Stimulated activated CD4-positive, alpha-beta T cell treated with anti-CD3 and anti-CD28 coated beads, Interleukin-12 subunit alpha, Interleukin-12 subunit beta, amount 100 ng/mL, for 4 hours (primary cell): ENCODE data around the gene NR3C1.

Experiments
- DNase-seq: peaks from one replicate; pipeline ENCODE4 v3.0.0-alpha.2; 2020

The NR3C1 gene

GRCh38 chr5:143425835-143426234 is 22.3 kb upstream of the NR3C1 start:
- no peak for DNase-seq

GRCh38 chr5:143418140-143418866 is 14.8 kb upstream of the NR3C1 start:
- no peak for DNase-seq

GRCh38 chr5:143417503-143418139 is 14.1 kb upstream of the NR3C1 start:
- no peak for DNase-seq

DNA sequence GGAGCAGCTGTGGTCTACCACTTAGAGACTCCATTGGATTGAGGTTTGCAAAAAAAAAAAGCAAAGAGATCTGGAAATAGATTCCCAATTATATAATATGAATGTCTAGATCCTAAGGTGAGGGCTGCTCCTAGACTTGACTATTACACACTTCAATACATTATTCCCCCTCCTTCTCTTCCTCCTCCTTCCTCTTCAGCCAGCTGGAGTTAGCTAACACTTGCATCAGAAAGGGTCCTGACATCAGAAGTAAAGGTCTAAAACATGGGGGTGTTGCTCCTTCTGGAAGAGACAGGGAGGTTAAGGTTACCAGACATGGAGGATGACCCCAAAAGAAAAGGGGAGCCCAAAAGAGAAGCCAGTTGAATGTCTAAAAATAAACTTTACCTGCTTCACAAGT is 12.9 kb upstream of the NR3C1 start:
- no peak for DNase-seq

- no peak for DNase-seq
These were observed 10.6 kb upstream of the NR3C1 start for GRCh38 chr5:143413958-143414669.

DNA sequence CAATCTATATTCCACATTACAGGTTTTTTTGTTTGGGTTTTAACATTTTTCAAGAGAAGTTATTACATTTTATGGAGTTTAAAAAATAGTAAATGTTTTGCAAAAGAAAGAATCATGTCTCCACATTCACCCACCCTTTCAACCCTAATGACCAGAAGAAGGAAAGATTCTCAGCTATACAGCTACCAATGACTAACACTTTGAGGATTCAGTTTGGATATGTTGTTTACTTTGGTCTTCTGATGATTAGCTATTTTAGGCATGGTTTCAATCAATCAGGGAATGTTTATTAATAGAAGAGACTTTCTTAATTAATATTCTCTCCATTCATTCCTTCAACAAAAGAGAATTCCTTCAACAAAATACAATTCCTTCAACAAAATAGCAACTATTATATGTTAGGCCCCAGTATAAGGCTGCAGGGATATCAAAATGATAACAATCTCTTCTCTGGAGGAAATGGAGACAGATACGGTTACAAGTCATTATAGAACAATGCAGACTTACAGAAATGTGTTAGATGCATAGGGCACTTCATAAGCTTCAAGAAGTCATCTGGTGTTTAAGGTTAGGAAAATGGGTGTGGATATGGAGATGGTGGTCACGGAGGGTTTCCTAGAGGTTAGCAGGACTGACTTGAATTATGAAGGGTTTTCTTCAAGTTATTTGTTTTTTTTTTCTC is 9.3 kb upstream of the NR3C1 start:
- no peak for DNase-seq

GRCh38 chr5:143409926-143410325 is 6.4 kb upstream of the NR3C1 start:
- no peak for DNase-seq

- DNase-seq, result no peak
These were observed 2.9 kb upstream of the NR3C1 start for GRCh38 chr5:143406408-143406807.

- no peak for DNase-seq
These were observed 2.3 kb upstream of the NR3C1 start for GRCh38 chr5:143405849-143406098.

- DNase-seq, result peak; percentile 83
These were observed 1.8 kb upstream of the NR3C1 start for GRCh38 chr5:143405063-143405848.

DNA sequence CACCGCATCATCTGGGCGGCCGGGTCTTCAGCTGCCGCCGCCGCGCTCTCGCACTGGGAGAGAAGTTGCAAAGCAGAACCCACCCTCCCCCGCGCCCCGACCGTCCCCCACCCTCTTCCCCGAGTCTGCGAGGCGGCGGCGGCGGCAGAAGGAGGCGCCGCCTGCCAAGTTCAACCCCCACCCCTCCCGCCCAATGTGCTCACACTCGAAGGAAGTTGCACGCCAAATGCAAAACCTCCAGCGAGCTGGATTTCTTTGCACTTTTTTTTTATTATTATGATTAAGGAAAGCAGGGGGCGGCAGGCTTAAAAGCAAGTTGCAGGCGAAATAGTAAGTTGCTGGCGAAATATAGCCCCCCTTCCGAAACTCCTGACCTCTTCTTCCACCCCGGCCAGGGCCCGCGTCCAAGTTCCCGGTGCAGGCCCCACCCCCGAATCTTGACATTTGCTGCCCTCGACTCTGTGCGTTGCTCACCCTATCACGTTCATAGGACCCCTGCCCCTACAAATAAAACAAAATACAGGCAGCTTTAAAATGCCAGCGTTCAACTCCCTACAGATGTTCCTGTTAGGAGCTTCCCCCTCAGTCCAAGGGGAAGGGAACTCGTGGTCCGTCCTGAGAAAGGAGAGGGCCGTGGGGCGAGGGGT is 1.1 kb upstream of the NR3C1 start:
- DNase-seq, result peak; percentile 68

GRCh38 chr5:143403334-143403592 is 223 bp downstream of the NR3C1 start:
- no peak for DNase-seq

- peak; percentile 46 for DNase-seq
These were observed 743 bp downstream of the NR3C1 start for GRCh38 chr5:143402553-143403333.

- DNase-seq, result no peak
These were observed 1.4 kb downstream of the NR3C1 start for GRCh38 chr5:143402017-143402552.

DNA sequence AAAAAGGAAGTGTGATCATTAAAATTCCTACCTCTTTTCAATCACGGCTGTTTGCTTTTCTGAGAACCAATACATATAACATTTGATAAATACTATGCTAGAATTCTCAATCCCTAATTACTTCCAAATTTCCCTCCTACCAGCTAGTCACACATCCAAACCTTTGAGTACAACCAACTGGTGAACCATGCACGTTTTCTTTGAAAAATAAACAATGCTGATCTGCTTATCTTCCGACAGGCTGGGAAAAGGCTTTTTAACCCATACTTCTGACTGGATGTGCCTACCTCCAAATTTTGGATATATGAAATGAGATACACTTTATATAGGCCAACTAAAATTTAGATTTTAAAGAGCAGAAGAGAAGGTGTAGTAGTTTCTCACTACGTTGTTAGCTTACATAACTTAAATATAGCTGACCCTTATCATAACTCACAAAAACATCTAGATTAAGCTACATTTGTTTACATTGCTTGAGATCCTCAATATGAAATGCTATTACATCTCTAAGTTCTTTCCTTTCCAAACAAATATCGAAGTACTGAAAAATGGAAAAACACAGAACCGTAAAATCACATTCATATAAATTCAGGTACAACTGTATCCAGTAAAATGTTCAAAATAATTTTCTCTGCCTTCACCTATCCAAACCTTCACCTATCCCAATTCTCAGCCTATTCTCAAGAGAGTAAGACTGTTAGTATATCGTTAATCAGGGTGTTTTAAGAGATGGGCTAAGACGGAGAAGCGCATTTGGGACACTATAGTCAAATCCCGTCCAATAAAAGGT is 2.1 kb downstream of the NR3C1 start:
- DNase-seq, result no peak

DNA sequence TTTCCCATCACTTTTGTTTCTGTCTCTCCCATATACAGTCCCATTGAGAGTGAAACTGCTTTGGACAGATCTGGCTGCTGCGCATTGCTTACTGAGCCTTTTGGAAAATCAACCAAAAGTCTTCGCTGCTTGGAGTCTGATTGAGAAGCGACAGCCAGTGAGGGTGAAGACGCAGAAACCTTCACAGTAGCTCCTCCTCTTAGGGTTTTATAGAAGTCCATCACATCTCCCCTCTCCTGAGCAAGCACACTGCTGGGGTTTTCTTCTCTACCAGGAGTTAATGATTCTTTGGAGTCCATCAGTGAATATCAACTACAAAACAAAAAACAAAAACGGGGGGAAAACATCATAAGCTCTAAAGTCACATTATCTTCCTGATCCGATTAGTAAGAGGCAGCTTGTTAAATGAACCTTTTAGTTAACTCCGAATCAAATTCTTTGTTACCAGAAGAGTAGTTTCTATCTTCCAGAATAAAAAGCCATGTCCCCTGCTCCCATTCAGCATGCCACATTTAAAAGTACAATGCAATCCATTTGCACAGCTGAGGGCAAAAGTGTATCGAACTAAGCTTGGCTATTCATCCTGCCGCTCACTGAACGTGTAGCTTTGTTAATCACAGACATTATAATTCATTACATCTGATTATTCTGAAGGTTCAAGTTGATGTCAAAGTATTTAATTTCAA is 2.8 kb downstream of the NR3C1 start:
- no peak for DNase-seq

DNA sequence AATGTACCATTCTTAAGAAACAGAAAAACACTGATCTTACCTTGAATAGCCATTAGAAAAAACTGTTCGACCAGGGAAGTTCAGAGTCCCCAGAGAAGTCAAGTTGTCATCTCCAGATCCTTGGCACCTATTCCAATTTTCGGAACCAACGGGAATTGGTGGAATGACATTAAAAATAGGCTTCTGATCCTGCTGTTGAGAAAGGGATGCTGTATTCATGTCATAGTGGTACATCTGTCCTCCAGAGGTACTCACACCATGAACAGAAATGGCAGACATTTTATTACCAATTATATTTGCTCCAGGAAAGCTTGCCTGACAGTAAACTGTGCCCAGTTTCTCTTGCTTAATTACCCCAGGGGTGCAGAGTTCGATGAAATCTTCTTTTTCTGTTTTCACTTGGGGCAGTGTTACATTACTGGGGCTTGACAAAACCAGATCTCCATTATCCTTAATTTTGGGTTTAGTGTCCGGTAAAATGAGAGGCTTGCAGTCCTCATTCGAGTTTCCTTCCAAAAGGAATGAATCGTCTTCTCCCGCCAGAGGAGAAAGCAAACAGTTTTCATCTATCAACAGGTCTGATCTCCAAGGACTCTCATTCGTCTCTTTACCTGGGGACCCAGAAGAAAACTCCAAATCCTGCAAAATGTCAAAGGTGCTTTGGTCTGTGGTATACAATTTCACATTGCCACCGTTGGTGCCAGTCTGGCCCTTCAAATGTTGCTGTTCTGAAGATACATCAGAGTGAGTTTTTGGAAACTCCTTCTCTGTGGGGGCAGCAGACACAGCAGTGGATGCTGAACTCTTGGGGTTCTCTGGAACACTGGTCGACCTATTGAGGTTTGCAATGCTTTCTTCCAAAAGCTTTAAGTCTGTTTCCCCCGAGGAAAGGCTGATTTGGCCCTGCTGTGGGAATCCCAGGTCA is 3.6 kb downstream of the NR3C1 start:
- no peak for DNase-seq

DNA sequence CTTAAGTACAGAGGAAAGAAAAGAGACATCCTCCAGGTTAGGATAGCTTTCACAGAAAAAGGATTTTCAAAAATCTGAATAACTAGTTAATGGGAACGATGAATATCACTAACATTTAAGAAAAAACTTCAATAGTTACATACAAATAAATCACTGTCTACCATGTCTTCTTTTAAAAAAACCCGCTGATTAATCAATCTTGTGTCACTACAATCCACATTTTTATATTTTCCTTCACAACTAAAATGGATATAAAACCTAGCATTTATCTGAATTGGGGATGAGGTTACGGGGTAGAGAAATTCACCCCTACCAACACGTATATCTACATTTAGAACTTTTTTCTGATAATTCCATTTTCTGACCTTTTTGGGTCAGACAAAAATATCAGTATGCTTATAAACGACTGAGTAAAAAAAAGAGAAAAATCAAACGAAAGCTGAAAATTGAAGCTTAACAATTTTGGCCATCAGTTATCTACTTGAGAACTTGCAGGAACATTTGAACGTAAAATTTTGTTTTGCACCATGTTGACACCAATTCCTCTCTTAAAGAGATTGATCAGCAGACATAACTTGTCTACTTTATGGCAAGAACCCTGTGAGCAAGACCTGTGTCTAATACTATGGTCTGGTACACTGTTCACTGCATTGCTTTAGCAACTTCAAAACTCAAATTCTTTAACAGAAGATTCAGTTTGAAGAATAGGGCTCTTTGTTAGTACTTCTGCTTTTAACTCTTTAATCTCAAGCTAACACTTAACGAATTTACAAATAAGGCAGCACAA is 4.8 kb downstream of the NR3C1 start:
- DNase-seq, result no peak
